ENCODE results near the gene EEPD1.

The EEPD1 gene

GRCh38 chr7:36192053-36192824 is 39.2 kb downstream of the EEPD1 start:
- no peak for DNase-seq

GRCh38 chr7:36192877-36193276 is 39.8 kb downstream of the EEPD1 start:
- DNase-seq, result no peak

GRCh38 chr7:36198854-36199266 is 45.8 kb downstream of the EEPD1 start:
- no peak for DNase-seq

- no peak for DNase-seq
Measured at GRCh38 chr7:36199329-36199728, 46.3 kb downstream of the EEPD1 start.

- DNase-seq, result no peak
Measured at GRCh38 chr7:36201122-36201723, 48.2 kb downstream of the EEPD1 start.

GRCh38 chr7:36202398-36202797 is 49.3 kb downstream of the EEPD1 start:
- no peak for DNase-seq

GRCh38 chr7:36203071-36203790 is 50.2 kb downstream of the EEPD1 start:
- no peak for DNase-seq

GRCh38 chr7:36204044-36204663 is 51.1 kb downstream of the EEPD1 start:
- DNase-seq, result no peak

GRCh38 chr7:36204929-36205635 is 52.0 kb downstream of the EEPD1 start:
- DNase-seq, result no peak

- DNase-seq, result no peak
Measured at GRCh38 chr7:36205803-36206202, 52.7 kb downstream of the EEPD1 start.

- no peak for DNase-seq
Measured at GRCh38 chr7:36207451-36208291, 54.6 kb downstream of the EEPD1 start.

- no peak for DNase-seq
Measured at GRCh38 chr7:36208426-36208825, 55.4 kb downstream of the EEPD1 start.

GRCh38 chr7:36208997-36209813 is 56.2 kb downstream of the EEPD1 start:
- DNase-seq, result no peak

GRCh38 chr7:36209814-36210183 is 56.7 kb downstream of the EEPD1 start:
- DNase-seq, result no peak

GRCh38 chr7:36210291-36210922 is 57.4 kb downstream of the EEPD1 start:
- DNase-seq, result no peak

- no peak for DNase-seq
Measured at GRCh38 chr7:36214608-36215456, 61.8 kb downstream of the EEPD1 start.

- DNase-seq, result no peak
Measured at GRCh38 chr7:36215457-36215765, 62.4 kb downstream of the EEPD1 start.

GRCh38 chr7:36216063-36216684 is 63.1 kb downstream of the EEPD1 start:
- DNase-seq, result no peak

All from cerebellar nuclear complex (tissue), 1 donor.